Left ventricle myocardium superior (tissue), 1 donor: Measurements from ENCODE around the gene LMOD1. TPM values are rescaled to one million over a fixed set of nuclear protein-coding genes. Genes with fewer than 3 reads are reported as not detected.
"Not testable (repeated sequence)": the region's sequence is repeated elsewhere in the genome, so short reads cannot be mapped to it uniquely, and the experiment has no call there.

ENCODE experiments used
- ATAC-seq: fragments of 200-7000 bp; cut with Tn5 transposase; one replicate; pipeline ENCODE4 v1.9.1; 2020; ENCODE audit warnings: mild to moderate bottlenecking, moderate library complexity
- DNase-seq: peaks from one replicate; pipeline ENCODE4 v3.0.0-alpha.2; 2020
- intact Hi-C: fragments of 100-400 bp; cut with micrococcal nuclease; formaldehyde crosslinking; loops from one replicate; pipeline ENCODE4 v1.11.0; 2022
- total RNA-seq: library from RNA; stranded (reverse); fragmentation: NEBNext Ultra II Directional; extraction: Animal tissue kit (Norgen Biotek cat#: 25700); gene quantifications from one replicate; pipeline ENCODE4 v1.2.1, GENCODE V29; 2021
- donor health status: DM: no; HTN: yes; CAD: no; lungs with severe emphysema.

LMOD1 gene
- total RNA-seq, 1 donor from 2014 or later: 8.0 TPM

GRCh38 chr1:201954263-201955008 lies 8.1 kb upstream of the LMOD1 start:
- intact Hi-C loops: no loop called here
- DNase-seq: no peak
- peak; percentile 1 for ATAC-seq

GRCh38 chr1:201949491-201949890 lies 3.1 kb upstream of the LMOD1 start:
- DNase-seq (no peak), ATAC-seq (no peak)
- intact Hi-C loops: no loop called here

GRCh38 chr1:201947697-201948008 lies 1.3 kb upstream of the LMOD1 start:
- DNase-seq: no peak

GRCh38 chr1:201945863-201946223 lies 505 bp downstream of the LMOD1 start:
- intact Hi-C loops: no loop called here
- no peak for DNase-seq
- peak; percentile 23 for ATAC-seq

More at GRCh38 chr1:201947697-201948008, 1.3 kb upstream of the LMOD1 start:
- no peak for ATAC-seq
- intact Hi-C loops: no loop called here

GRCh38 chr1:201945157-201945556 lies 1.2 kb downstream of the LMOD1 start:
- DNase-seq (no peak), ATAC-seq (peak; percentile 9)
- intact Hi-C loops: no loop called here

GRCh38 chr1:201944639-201945038 lies 1.7 kb downstream of the LMOD1 start:
- no peak for ATAC-seq
- DNase-seq: no peak
- intact Hi-C loops: no loop called here

GRCh38 chr1:201944002-201944401 lies 2.3 kb downstream of the LMOD1 start:
- ATAC-seq: no peak
- no peak for DNase-seq
- intact Hi-C loops: no loop called here

GRCh38 chr1:201942129-201942495 lies 4.2 kb downstream of the LMOD1 start:
- ATAC-seq: no peak
- intact Hi-C loops: no loop called here

GRCh38 chr1:201941420-201942128 lies 4.8 kb downstream of the LMOD1 start:
- no peak for ATAC-seq
- no peak for DNase-seq
- intact Hi-C loops: no loop called here

More at GRCh38 chr1:201942129-201942495, 4.2 kb downstream of the LMOD1 start:
- DNase-seq: no peak

- intact Hi-C loops: not testable (repeated sequence)
Measured at GRCh38 chr1:201940316-201940715, 6.0 kb downstream of the LMOD1 start.

GRCh38 chr1:201939574-201939973 lies 6.8 kb downstream of the LMOD1 start:
- intact Hi-C loops: no loop called here
- ATAC-seq: no peak
- no peak for DNase-seq

More at GRCh38 chr1:201940316-201940715, 6.0 kb downstream of the LMOD1 start:
- not testable (repeated sequence) for DNase-seq, ATAC-seq

GRCh38 chr1:201939148-201939547 lies 7.2 kb downstream of the LMOD1 start:
- no peak for DNase-seq
- intact Hi-C loops: no loop called here
- no peak for ATAC-seq

- peak; percentile 74 for ATAC-seq
- no peak for DNase-seq
- intact Hi-C loops: no loop called here
Measured at GRCh38 chr1:201938440-201939035, 7.8 kb downstream of the LMOD1 start.

- intact Hi-C loops: no loop called here
- DNase-seq: no peak
- no peak for ATAC-seq
Measured at GRCh38 chr1:201937624-201938213, 8.6 kb downstream of the LMOD1 start.

- DNase-seq (no peak), ATAC-seq (no peak)
- intact Hi-C loops: no loop called here
Measured at GRCh38 chr1:201933840-201934430, 12.4 kb downstream of the LMOD1 start.

GRCh38 chr1:201930803-201931202 lies 15.5 kb downstream of the LMOD1 start:
- ATAC-seq (no peak), DNase-seq (no peak)
- intact Hi-C loops: no loop called here

- ATAC-seq (no peak), DNase-seq (no peak)
- intact Hi-C loops: no loop called here
Measured at GRCh38 chr1:201930137-201930536, 16.2 kb downstream of the LMOD1 start.

GRCh38 chr1:201928266-201928665 lies 18.1 kb downstream of the LMOD1 start:
- intact Hi-C loops: no loop called here
- no peak for DNase-seq
- ATAC-seq: no peak

GRCh38 chr1:201925981-201926645 lies 20.2 kb downstream of the LMOD1 start:
- ATAC-seq: peak; percentile 35

GRCh38 chr1:201925301-201925567 lies 21.1 kb downstream of the LMOD1 start:
- ATAC-seq (no peak), DNase-seq (no peak)
- intact Hi-C loops: no loop called here

More at GRCh38 chr1:201925981-201926645, 20.2 kb downstream of the LMOD1 start:
- no peak for DNase-seq
- intact Hi-C loops: no loop called here
